Hepatocyte (in vitro differentiated cells): ENCODE data around the gene RHOU.

Experiments
- EZH2 ChIP-seq: fragments of 200-600 bp; sonication (generic); IDR thresholded peaks from 2 replicates; pipeline ENCODE4 v1.6.1; 2016; ENCODE audit warnings: antibody characterized with exemption, mild to moderate bottlenecking, borderline replicate concordance
- EZH2phosphoT487 ChIP-seq: fragments of 200-600 bp; sonication (generic); IDR thresholded peaks from one replicate; pipeline ENCODE4 v1.6.1; 2018; ENCODE audit warnings: antibody characterized with exemption, mild to moderate bottlenecking, low read depth, moderate library complexity; ENCODE audit not compliant: unreplicated experiment, severe bottlenecking
- TF ChIP-seq, protein P1 (sequence below): fragments of 200-600 bp; sonication (generic); IDR thresholded peaks from 2 replicates; pipeline ENCODE4 v1.5.1; 2016; ENCODE audit warnings: antibody characterized with exemption, mild to moderate bottlenecking; ENCODE audit not compliant: poor library complexity

DNA sequence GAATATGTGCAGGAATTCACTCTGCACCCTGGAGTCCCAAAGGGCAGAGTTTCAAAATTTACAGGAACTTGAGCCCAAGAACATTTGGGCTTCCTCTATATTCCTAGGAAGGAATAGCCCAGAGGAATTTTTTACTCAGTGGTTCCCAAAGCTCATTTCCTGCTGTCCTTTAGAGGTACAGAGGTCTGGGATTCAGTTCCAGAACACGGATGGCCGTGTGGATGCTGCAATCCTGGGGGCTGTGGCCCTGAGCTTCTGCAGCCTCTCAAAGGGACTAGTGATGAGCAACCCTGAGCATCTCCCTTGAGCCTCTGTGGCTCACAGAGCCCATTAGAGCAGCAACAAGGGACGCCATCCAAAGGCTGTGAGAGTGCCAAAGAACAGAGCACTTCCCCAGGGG, 10.1 kb upstream of the RHOU start:
- TF ChIP-seq, protein P1, sequence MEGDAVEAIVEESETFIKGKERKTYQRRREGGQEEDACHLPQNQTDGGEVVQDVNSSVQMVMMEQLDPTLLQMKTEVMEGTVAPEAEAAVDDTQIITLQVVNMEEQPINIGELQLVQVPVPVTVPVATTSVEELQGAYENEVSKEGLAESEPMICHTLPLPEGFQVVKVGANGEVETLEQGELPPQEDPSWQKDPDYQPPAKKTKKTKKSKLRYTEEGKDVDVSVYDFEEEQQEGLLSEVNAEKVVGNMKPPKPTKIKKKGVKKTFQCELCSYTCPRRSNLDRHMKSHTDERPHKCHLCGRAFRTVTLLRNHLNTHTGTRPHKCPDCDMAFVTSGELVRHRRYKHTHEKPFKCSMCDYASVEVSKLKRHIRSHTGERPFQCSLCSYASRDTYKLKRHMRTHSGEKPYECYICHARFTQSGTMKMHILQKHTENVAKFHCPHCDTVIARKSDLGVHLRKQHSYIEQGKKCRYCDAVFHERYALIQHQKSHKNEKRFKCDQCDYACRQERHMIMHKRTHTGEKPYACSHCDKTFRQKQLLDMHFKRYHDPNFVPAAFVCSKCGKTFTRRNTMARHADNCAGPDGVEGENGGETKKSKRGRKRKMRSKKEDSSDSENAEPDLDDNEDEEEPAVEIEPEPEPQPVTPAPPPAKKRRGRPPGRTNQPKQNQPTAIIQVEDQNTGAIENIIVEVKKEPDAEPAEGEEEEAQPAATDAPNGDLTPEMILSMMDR: no peak
- no peak for TF ChIP-seq EZH2
- no peak for TF ChIP-seq EZH2phosphoT487
